A673 (cell line): ENCODE results near the gene NAV1. TPM values are rescaled to one million over a fixed set of nuclear protein-coding genes. Genes with fewer than 3 reads are reported as not detected.

ENCODE experiments used
- BruUV-seq: library from RNA; stranded (reverse); fragments of 400-500 nt; replicated peaks from 2 replicates; lab custom pipeline; 2021; lab: Mats Ljungman, UMichigan
- CTCF ChIA-PET: fragments of 300-600 bp; sonication (Branson Sonifier 250); formaldehyde crosslinking; loops from one replicate; lab custom pipeline; 2022; ENCODE audit warnings: antibody characterized with exemption; lab: Charles Lee
- POLR2A ChIA-PET: fragments of 300-600 bp; sonication (Branson Sonifier 250); formaldehyde crosslinking; loops from one replicate; lab custom pipeline; 2022; ENCODE audit warnings: antibody characterized with exemption; ENCODE audit not compliant: low non-redundant PET; lab: Charles Lee
- DNase-seq: peaks from one replicate; pipeline ENCODE4 v3.0.0-alpha.2; 2015; ENCODE audit warnings: low spot score
- H3K27ac ChIP-seq: fragments of 200-600 bp; sonication (generic); 2 replicates; pipeline ENCODE4 v1.5.1; 2016; ENCODE audit warnings: mixed run types, low read depth, mild to moderate bottlenecking, mixed read lengths, antibody characterized with exemption, low read length; ENCODE audit not compliant: poor library complexity, severe bottlenecking
- H3K27me3 ChIP-seq: fragments of 200-600 bp; sonication (generic); replicated peaks from 2 replicates; pipeline ENCODE4 v1.6.1; 2017; ENCODE audit warnings: mixed run types, low read depth, mild to moderate bottlenecking, mixed read lengths, antibody characterized with exemption, low read length; ENCODE audit not compliant: insufficient read depth, poor library complexity
- H3K36me3 ChIP-seq: fragments of 200-600 bp; sonication (generic); 2 replicates; pipeline ENCODE4 v1.6.1; 2016; ENCODE audit warnings: mixed run types, mild to moderate bottlenecking, mixed read lengths, antibody characterized with exemption, low read length; ENCODE audit not compliant: insufficient read depth, poor library complexity, severe bottlenecking
- H3K4me1 ChIP-seq: fragments of 200-600 bp; sonication (generic); 2 replicates; pipeline ENCODE4 v1.6.1; 2017; ENCODE audit warnings: mixed run types, mild to moderate bottlenecking, mixed read lengths, antibody characterized with exemption, low read length; ENCODE audit not compliant: insufficient read depth, poor library complexity, severe bottlenecking
- H3K4me3 ChIP-seq: fragments of 200-600 bp; sonication (generic); 2 replicates; pipeline ENCODE4 v1.5.1; 2016; ENCODE audit warnings: low read depth, mixed run types, mild to moderate bottlenecking, mixed read lengths, low read length; ENCODE audit not compliant: poor library complexity, severe bottlenecking
- H3K9me3 ChIP-seq: fragments of 200-600 bp; sonication (generic); 2 replicates; pipeline ENCODE4 v1.6.1; 2016; ENCODE audit warnings: mixed run types, low read depth, mild to moderate bottlenecking, mixed read lengths, antibody characterized with exemption, low read length; ENCODE audit not compliant: poor library complexity, severe bottlenecking
- CTCF ChIP-seq: fragments of 300-800, 200-600 bp; sonication (generic); conservative IDR thresholded peaks from 2 replicates; pipeline ENCODE4 v1.5.1; 2017; ENCODE audit warnings: low read depth, mild to moderate bottlenecking, antibody characterized with exemption, low read length, moderate library complexity, mixed read lengths
- EZH2 ChIP-seq: fragments of 200-600 bp; sonication (generic); IDR thresholded peaks from 2 replicates; pipeline ENCODE4 v1.6.1; 2017; ENCODE audit warnings: borderline replicate concordance, low read depth, mild to moderate bottlenecking, mixed read lengths, antibody characterized with exemption, low read length; ENCODE audit not compliant: poor library complexity, severe bottlenecking
- intact Hi-C: fragments of 100-400 bp; cut with micrococcal nuclease; formaldehyde crosslinking; loops from one replicate; pipeline ENCODE4 v1.10.0; 2022; ENCODE audit not compliant: unreplicated experiment
- total RNA-seq: library from RNA; stranded (reverse); gene quantifications from 2 replicates; pipeline ENCODE4 v1.2.3, GENCODE V29; 2021

NAV1 gene
- total RNA-seq, 1 experiment from 2014 or later = 48.2 TPM

GRCh38 chr1:201573030-201573429 is 34.1 kb downstream of the NAV1 start:
- intact Hi-C loops = no loop called here
- no TSS peak for BruUV-seq
- ChIA-PET CTCF (no interaction called here), POLR2A (interaction anchor here (0.6 kb wide), 1 partner anchor 410 kb away, joined by 3 read pairs; no protein-coding TSS in a partner anchor)
- Histone ChIP-seq H3K27ac (no peak overlapping the region), H3K9me3 (no peaks in the 10 kb centered on the region), H3K4me3 (no peak overlapping the region), H3K27me3 (no peaks in the 10 kb centered on the region), H3K36me3 (no peaks in the 10 kb centered on the region), H3K4me1 (peaks cover 4% of the 10 kb centered on the region)
- TF ChIP-seq CTCF (no peak), EZH2 (no peak)
- DNase-seq = no peak

GRCh38 chr1:201573923-201574322 is 35.0 kb downstream of the NAV1 start:
- Histone ChIP-seq H3K27ac (no peak overlapping the region), H3K36me3 (no peaks in the 10 kb centered on the region), H3K4me1 (peaks cover under 1% of the 10 kb centered on the region), H3K27me3 (no peaks in the 10 kb centered on the region), H3K9me3 (no peaks in the 10 kb centered on the region), H3K4me3 (no peak overlapping the region)
- DNase-seq = no peak
- ChIA-PET CTCF (no interaction called here), POLR2A (no interaction called here)
- TF ChIP-seq CTCF (no peak), EZH2 (no peak)
- no TSS peak for BruUV-seq
- intact Hi-C loops = no loop called here

- DNase-seq = no peak
- no TSS peak for BruUV-seq
- no peaks in the 10 kb centered on the region for H3K9me3 ChIP-seq
- POLR2A ChIA-PET = no interaction called here
- no peak overlapping the region for H3K4me3 ChIP-seq
- no peak for TF ChIP-seq EZH2
- intact Hi-C loops = no loop called here
- H3K36me3 ChIP-seq = no peaks in the 10 kb centered on the region
- H3K27ac ChIP-seq = no peak overlapping the region
- CTCF ChIA-PET = no interaction called here
- no peaks in the 10 kb centered on the region for H3K4me1 ChIP-seq
- no peaks in the 10 kb centered on the region for H3K27me3 ChIP-seq
Measured at GRCh38 chr1:201575912-201576311, 37.0 kb downstream of the NAV1 start.

GRCh38 chr1:201576914-201577313 is 38.0 kb downstream of the NAV1 start:
- intact Hi-C loops = no loop called here

More at GRCh38 chr1:201576914-201577313, 38.0 kb downstream of the NAV1 start:
- Histone ChIP-seq H3K27me3 (no peaks in the 10 kb centered on the region), H3K4me1 (no peaks in the 10 kb centered on the region), H3K36me3 (no peaks in the 10 kb centered on the region), H3K9me3 (no peaks in the 10 kb centered on the region), H3K27ac (no peak overlapping the region), H3K4me3 (no peak overlapping the region)
- DNase-seq = no peak
- TF ChIP-seq CTCF (no peak), EZH2 (no peak)
- ChIA-PET CTCF (interaction anchor here (0.6 kb wide), 1 partner anchor 50 kb away, joined by 4 read pairs; no protein-coding TSS in a partner anchor), POLR2A (no interaction called here)
- no TSS peak for BruUV-seq
